Activated T-helper 2 cell treated with anti-CD3 and anti-CD28 coated beads, Interferon-gamma antibody, Interleukin-2, Interleukin-4, amounts not matched to agents 10 μg/mL and 5 μg/mL and 100 μg/mL, durations not matched to agents 14 hours and 24 hours and 36 hours (primary cell): ENCODE measurements around the gene IL18BP. TPM values are rescaled to one million over a fixed set of nuclear protein-coding genes. Genes with fewer than 3 reads are reported as not detected.

Source experiments
- DNase-seq: peaks from one replicate; pipeline ENCODE4 v3.0.0; 2021; ENCODE audit warnings: low spot score
- H3K27ac Mint-ChIP-seq: one replicate; pipeline ENCODE4 v1.8.0; 2021; ENCODE audit warnings: mixed read lengths
- H3K27me3 Mint-ChIP-seq: one replicate; pipeline ENCODE4 v1.8.0; 2021; ENCODE audit warnings: low read depth, mixed read lengths
- H3K36me3 Mint-ChIP-seq: one replicate; pipeline ENCODE4 v1.8.0; 2021; ENCODE audit warnings: low read depth, mixed read lengths
- H3K4me1 Mint-ChIP-seq: one replicate; pipeline ENCODE4 v1.8.0; 2021; ENCODE audit warnings: low read depth, mixed read lengths
- H3K4me3 Mint-ChIP-seq: one replicate; pipeline ENCODE4 v1.8.0; 2021; ENCODE audit warnings: low read depth, mild to moderate bottlenecking, moderate library complexity, mixed read lengths
- H3K9me3 Mint-ChIP-seq: one replicate; pipeline ENCODE4 v1.8.0; 2021; ENCODE audit warnings: mixed read lengths
- intact Hi-C: fragments of 100-400 bp; cut with micrococcal nuclease; formaldehyde crosslinking; loops from one replicate; pipeline ENCODE4 v1.15.1; 2023
- total RNA-seq: library from RNA; stranded (reverse); gene quantifications from 2 replicates; pipeline ENCODE4 v1.2.3, GENCODE V29; 2022

IL18BP gene
- total RNA-seq, 1 donor from 2014 or later = 13.5 TPM

- peaks cover 29% of the 10 kb centered on the region for H3K4me1 Mint-ChIP-seq
- peaks cover 36% of the 10 kb centered on the region for H3K36me3 Mint-ChIP-seq
- no peak overlapping the region for H3K27ac Mint-ChIP-seq
- no peak for DNase-seq
- H3K9me3 Mint-ChIP-seq = no peaks in the 10 kb centered on the region
- intact Hi-C loops = no loop called here
- H3K4me3 Mint-ChIP-seq = no peak overlapping the region
- no peaks in the 10 kb centered on the region for H3K27me3 Mint-ChIP-seq
Measured at GRCh38 chr11:72045849-72046248, 47.1 kb downstream of the IL18BP start.

GRCh38 chr11:72048766-72049460 lies 50.2 kb downstream of the IL18BP start:
- H3K4me3 Mint-ChIP-seq = no peak overlapping the region
- H3K36me3 Mint-ChIP-seq = peaks cover 32% of the 10 kb centered on the region
- intact Hi-C loops = no loop called here
- H3K9me3 Mint-ChIP-seq = no peaks in the 10 kb centered on the region
- no peaks in the 10 kb centered on the region for H3K27me3 Mint-ChIP-seq
- H3K27ac Mint-ChIP-seq = no peak overlapping the region
- no peak for DNase-seq
- peaks cover 9% of the 10 kb centered on the region for H3K4me1 Mint-ChIP-seq

Other genes with a start within 250 kb of the IL18BP start
- not detected in 2 replicates for gene DEFB108B, start 165.7 kb upstream of the IL18BP start, total RNA-seq
- not detected in 2 replicates for gene DEFB131B, start 120.5 kb upstream of the IL18BP start, total RNA-seq
- 14.7 and 15.1 TPM in 2 replicates for gene XNDC1N, start 70.3 kb upstream of the IL18BP start, total RNA-seq
- gene RNF121, start 69.9 kb upstream of the IL18BP start, total RNA-seq = 49.1 and 51.3 TPM in 2 replicates
- gene NUMA1, start 81.6 kb downstream of the IL18BP start, total RNA-seq = 162 and 174 TPM in 2 replicates
- 7.9 and 9.2 TPM in 2 replicates for gene LRRC51, start 81.9 kb downstream of the IL18BP start, total RNA-seq
- 95.1 and 100 TPM in 2 replicates for gene LAMTOR1, start 104.4 kb downstream of the IL18BP start, total RNA-seq
- gene TOMT, start 107.0 kb downstream of the IL18BP start, total RNA-seq = 0.18 TPM in 1 of 2 replicates, not detected in the other
- 61.6 and 67.9 TPM in 2 replicates for gene ANAPC15, start 113.8 kb downstream of the IL18BP start, total RNA-seq
- 0.18 and 0.51 TPM in 2 replicates for gene FOLR3, start 136.8 kb downstream of the IL18BP start, total RNA-seq
- gene FOLR1, start 193.2 kb downstream of the IL18BP start, total RNA-seq = not detected in 2 replicates
- not detected in 2 replicates for gene FOLR2, start 217.9 kb downstream of the IL18BP start, total RNA-seq
- 176 TPM in 2 replicates for gene INPPL1, start 225.9 kb downstream of the IL18BP start, total RNA-seq
- gene PHOX2A, start 245.3 kb downstream of the IL18BP start, total RNA-seq = not detected in 2 replicates